Activated CD4-positive, alpha-beta T cell treated with anti-CD3 and anti-CD28 coated beads for 48 hours (primary cell): ENCODE data around the gene TXLNG.

ENCODE experiments used
- DNase-seq: peaks from one replicate; pipeline ENCODE4 v3.0.0-alpha.2; 2020

TXLNG gene

GRCh38 chrX:16874458-16875095, 88.3 kb downstream of the TXLNG start:
- no peak for DNase-seq

GRCh38 chrX:16876696-16877095, 90.4 kb downstream of the TXLNG start:
- DNase-seq: no peak

GRCh38 chrX:16882169-16882568, 95.9 kb downstream of the TXLNG start:
- DNase-seq: peak; percentile 18

GRCh38 chrX:16882702-16883486, 96.6 kb downstream of the TXLNG start:
- peak; percentile 79 for DNase-seq

- no peak for DNase-seq
Observed at GRCh38 chrX:16883487-16883804, 97.2 kb downstream of the TXLNG start.

- no peak for DNase-seq
Observed at GRCh38 chrX:16885628-16886027, 99.4 kb downstream of the TXLNG start.

- DNase-seq: peak; percentile 64
Observed at GRCh38 chrX:16892504-16893362, 106.5 kb downstream of the TXLNG start.
